HG03439 (cell line): ENCODE measurements around the gene SORCS1.

Source experiments
- ATAC-seq: cut with Tn5 transposase; IDR thresholded peaks from one replicate; pipeline ENCODE4 v1.9.1; 2021; ENCODE audit warnings: mild to moderate bottlenecking, moderate library complexity; ENCODE audit not compliant: unreplicated experiment

The SORCS1 gene

GRCh38 chr10:106997721-106998120, 166.8 kb downstream of the SORCS1 start:
- no peak for ATAC-seq

DNA sequence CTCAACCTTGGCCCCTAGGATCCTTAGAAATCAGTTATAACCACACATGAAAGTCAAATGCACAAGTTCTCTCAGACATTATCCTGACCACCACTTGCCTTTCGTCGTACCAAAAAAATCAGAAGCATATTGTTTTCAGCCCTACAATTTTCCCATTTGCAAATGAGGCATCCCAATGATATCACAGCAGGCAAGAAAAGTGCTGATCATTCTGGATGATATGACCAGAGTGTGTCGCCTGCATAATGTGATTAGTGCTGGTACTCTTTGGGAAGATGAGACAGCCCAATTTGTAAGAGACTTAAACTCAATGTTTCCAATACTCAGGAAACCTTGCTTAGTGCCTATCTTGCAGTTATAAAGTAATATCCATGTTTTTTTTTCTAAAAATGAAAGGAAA, 168.0 kb downstream of the SORCS1 start:
- no peak for ATAC-seq

DNA sequence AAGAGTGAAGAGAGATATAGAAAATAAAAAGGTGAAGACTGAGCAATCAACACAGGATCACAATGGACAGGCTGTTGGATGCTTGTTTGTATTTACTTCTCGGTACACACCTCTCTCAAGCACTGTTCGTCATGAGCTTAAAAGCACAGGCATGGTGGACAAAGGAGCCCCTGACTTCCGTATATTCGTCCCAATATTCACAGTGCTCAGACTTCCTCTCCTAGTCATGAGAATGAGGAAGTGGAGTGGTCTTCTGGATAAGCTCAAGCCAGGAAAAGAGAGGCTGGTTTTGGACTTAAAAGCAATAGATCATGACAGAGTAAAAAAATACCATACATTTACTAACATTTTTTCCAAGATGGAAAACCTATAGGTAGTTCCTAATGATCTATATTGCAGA, 172.5 kb downstream of the SORCS1 start:
- no peak for ATAC-seq

- ATAC-seq = no peak
Measured at GRCh38 chr10:106991091-106991490, 173.4 kb downstream of the SORCS1 start.

DNA sequence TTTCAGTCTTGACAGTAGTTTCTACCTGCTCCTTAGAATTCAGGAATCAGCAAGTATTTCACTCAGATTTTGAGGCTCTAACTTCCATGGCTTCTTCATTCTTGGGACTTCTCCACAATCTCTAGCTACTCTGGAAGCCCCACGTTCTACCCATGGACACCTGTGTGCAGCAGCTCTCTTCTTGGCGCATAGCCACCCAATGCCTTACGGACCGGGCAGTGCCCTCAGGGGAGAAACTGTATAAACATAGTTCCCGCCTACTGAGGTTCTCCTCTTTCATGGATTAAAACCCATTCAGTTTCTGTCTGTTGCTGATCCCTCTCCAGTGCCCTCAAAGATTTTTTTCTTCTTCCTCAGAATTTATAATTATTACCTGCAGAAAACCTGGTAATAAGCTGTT, 177.1 kb downstream of the SORCS1 start:
- ATAC-seq = no peak

DNA sequence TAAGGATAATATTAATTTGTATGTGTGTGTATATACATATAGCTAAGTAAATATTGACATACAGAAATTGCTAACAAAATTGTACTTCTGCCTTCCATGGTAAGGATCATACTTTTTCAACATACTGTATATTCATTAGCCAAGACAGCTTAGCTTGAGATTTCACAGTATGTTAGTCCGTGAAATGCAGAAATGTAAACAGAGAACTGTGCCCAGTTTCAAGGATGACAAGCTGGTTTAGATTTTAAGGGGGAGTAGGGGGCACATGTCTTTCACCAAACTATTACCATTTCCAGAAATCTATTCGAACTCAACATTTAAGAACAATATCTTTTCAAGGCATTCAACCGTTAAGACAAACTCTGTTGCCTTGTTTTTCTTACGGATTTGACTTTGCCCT, 182.2 kb downstream of the SORCS1 start:
- ATAC-seq = no peak

GRCh38 chr10:106981452-106982075, 182.9 kb downstream of the SORCS1 start:
- ATAC-seq = no peak

GRCh38 chr10:106980495-106981451, 183.7 kb downstream of the SORCS1 start:
- ATAC-seq = no peak

- no peak for ATAC-seq
Measured at GRCh38 chr10:106978756-106979155, 185.8 kb downstream of the SORCS1 start.

DNA sequence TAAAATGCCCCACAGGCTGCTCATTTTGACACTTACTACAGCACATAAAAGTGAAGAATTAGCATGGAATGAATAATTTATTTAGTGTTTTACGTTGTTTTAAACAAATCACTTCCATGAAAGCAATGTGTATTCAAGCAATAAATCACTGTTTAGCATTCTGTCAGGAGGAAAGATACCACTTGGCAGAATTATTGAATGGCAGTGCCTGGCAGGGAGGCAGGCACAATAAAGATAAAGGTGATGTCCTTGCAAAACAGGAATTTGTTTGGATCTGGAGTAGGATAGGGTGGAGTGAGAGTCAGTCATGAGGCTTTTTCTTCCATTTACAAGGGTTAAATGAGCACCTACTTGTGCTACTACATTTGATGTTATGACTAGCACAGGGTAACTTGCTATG, 190.8 kb downstream of the SORCS1 start:
- no peak for ATAC-seq

DNA sequence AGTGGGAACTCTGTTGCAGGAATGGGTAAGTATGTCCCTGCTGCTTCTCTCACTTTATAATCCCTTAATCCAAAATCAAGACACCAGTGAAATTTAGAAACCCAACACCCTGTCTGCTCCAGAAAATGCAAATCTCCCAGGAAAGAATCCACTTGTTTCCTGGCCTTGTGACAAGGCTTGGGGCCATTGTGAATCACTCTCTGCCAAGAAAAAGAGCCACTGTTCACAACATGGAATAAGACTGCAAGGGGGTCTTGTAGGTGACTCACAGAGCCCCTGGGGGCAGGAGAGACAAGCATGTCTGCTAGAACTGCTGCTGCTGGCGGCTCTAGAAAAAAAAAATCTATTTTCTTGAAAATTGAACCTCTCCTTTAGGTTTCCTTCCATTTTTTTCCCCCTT, 191.2 kb downstream of the SORCS1 start:
- ATAC-seq = no peak

GRCh38 chr10:106972381-106972780, 192.1 kb downstream of the SORCS1 start:
- ATAC-seq = no peak

GRCh38 chr10:106971411-106971831, 193.1 kb downstream of the SORCS1 start:
- no peak for ATAC-seq

- no peak for ATAC-seq
Measured at GRCh38 chr10:106967452-106967851, 197.1 kb downstream of the SORCS1 start.

DNA sequence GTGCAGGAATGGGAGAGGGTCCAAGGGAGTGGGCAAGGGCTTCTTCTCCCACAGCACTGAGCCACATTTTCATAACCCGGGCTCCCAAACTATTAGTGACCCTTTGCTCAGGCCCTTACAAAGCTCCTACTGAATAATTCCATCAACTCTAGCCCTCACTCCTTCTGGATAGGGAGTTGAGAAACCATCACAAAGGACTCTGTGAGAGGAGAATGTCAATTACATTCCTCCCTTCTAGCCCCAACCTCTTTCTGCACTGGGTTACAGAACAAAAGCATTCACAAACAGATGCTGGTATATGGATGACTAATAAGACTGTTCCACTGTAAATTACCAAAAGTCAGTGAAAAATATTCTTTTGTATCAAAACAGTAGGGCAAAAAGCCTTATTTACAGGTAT, 203.7 kb downstream of the SORCS1 start:
- ATAC-seq = no peak

DNA sequence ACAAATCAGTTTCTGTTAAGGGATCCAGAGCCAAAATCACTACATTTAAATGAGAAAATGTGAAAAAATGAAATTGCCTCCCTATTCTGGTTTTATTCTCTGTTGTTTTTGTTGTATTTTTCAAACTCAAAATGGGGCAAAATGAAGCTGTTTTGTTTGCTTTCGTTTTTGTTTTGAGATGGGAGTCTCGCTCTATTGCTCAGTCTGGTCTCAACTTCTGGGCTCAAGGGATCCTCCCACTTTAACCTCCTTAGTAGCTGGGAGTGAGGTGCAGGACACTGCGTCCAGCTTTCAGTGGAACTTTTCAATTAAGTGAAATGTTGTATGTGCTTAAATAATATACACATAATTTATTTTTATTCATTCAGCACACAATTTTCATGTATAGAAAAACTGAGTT, 205.0 kb downstream of the SORCS1 start:
- peak; percentile 75 for ATAC-seq

- no peak for ATAC-seq
Measured at GRCh38 chr10:106958589-106959361, 205.7 kb downstream of the SORCS1 start.

GRCh38 chr10:106957823-106958588, 206.5 kb downstream of the SORCS1 start:
- no peak for ATAC-seq

GRCh38 chr10:106956216-106956915, 208.1 kb downstream of the SORCS1 start:
- ATAC-seq = no peak

GRCh38 chr10:106955133-106955532, 209.4 kb downstream of the SORCS1 start:
- no peak for ATAC-seq
